ENCODE measurements around the gene TMSB4X. TPM values are rescaled to one million over a fixed set of nuclear protein-coding genes. Genes with fewer than 3 reads are reported as not detected.

TMSB4X gene
- total RNA-seq, 1 donor from 2014 or later, result 2,664 TPM

DNA sequence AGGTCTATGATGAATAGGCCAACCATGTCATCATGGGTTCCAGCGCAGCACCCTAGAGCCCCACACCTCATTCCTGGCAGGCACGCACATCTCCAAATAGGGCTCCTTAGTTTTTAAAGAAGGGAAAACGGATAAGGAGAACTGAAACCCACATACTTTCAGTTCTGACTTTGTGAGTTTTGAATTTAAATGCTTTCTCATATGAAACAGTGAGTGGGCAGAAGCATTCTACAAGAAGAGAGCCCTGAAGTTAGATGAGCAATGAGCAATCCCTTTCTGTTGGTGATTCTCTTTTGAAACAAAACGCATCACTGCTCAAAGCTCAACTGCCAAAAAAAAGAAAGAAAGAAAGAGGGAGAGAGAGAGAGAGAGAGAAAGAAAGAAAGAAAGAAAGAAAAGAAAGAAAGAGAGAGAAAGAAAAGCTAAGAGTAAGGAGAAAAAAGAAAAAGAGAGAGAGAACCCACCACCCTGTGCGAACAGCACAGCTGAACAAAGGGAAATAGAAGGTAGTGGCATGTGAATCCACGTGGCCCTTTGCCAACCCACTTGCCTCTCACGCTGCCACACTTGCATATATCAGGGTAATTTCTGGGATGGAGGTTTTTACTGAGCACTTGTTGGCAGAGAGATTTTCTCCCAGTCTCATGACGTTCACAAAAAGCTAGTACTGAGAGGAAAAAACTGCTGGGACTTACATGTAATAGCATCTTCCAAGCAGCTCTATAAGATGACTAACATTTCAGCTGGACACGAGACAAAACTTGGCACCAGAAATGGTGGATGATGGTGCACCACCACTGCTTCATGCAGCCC, 31.0 kb downstream of the TMSB4X start:
- peaks cover 3% of the 10 kb centered on the region for H3K9me3 Mint-ChIP-seq
- TF ChIP-seq, protein P1, sequence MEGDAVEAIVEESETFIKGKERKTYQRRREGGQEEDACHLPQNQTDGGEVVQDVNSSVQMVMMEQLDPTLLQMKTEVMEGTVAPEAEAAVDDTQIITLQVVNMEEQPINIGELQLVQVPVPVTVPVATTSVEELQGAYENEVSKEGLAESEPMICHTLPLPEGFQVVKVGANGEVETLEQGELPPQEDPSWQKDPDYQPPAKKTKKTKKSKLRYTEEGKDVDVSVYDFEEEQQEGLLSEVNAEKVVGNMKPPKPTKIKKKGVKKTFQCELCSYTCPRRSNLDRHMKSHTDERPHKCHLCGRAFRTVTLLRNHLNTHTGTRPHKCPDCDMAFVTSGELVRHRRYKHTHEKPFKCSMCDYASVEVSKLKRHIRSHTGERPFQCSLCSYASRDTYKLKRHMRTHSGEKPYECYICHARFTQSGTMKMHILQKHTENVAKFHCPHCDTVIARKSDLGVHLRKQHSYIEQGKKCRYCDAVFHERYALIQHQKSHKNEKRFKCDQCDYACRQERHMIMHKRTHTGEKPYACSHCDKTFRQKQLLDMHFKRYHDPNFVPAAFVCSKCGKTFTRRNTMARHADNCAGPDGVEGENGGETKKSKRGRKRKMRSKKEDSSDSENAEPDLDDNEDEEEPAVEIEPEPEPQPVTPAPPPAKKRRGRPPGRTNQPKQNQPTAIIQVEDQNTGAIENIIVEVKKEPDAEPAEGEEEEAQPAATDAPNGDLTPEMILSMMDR (conservative IDR thresholded peaks at IDR 0.05), result no peak
- no peak for DNase-seq (ENCODE audit: low read depth, low spot score)
- H3K27ac Mint-ChIP-seq (ENCODE audit: unreplicated experiment), result no peak overlapping the region
- no peak overlapping the region for H3K4me3 Mint-ChIP-seq
- peaks cover 12% of the 10 kb centered on the region for H3K4me1 Mint-ChIP-seq
- H3K36me3 Mint-ChIP-seq (ENCODE audit: low read depth), result no peaks in the 10 kb centered on the region
- H3K27me3 Mint-ChIP-seq (ENCODE audit: low read depth), result no peaks in the 10 kb centered on the region

DNA sequence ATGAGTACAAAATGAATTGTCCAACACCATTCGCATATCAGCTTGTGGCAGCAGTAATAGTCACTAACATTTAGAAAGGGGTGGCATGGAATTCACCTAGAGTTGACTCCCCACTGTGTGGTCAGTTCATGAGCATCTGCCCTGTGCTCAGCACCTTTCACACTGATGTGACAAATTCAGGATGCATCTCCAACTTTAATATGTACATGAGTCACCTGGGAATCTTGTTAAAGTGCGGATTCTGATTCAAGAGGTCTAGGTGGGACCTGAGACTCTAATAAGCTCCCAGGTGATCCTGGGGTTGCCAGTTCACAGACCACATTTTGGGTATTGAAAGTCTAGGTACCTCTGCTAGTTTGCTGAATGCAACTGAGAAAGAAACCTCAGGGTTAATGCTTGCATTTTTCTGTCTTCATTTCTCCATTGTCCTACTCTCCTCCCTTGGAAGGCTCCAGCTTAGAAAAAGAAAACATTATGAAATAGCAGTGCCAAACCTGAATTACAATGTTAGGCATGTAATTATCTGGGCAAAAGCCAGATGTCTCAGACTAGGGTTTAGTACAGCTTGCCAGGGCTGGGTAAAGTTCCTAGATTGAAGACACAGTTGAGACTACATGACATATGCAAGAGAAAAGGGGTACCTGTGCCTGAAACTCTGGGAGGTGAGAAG, 32.7 kb downstream of the TMSB4X start:
- Mint-ChIP-seq H3K27me3 (ENCODE audit: low read depth) (no peaks in the 10 kb centered on the region), H3K4me1 (peaks cover 10% of the 10 kb centered on the region), H3K9me3 (peaks cover 6% of the 10 kb centered on the region), H3K36me3 (ENCODE audit: low read depth) (no peaks in the 10 kb centered on the region), H3K4me3 (no peak overlapping the region), H3K27ac (ENCODE audit: unreplicated experiment) (no peak overlapping the region)
- no peak for DNase-seq (ENCODE audit: low read depth, low spot score)
- TF ChIP-seq, protein P1 (conservative IDR thresholded peaks at IDR 0.05), result no peak

DNA sequence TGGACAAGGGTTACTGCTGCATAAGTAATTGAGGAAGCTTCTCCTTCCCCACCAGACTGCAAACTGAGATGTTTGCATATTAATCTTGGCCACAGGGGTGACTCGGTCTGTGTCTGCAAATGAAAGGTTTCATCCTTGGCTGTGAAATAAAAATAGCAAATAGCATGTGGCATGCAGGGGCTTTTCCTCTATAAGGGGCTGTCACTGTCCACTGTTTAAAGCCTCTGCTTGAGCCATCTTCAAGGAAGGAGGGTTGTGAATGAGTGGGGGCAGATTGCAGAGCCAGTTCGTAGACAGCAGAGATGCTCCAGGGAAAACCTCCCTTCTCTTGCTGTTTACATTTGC, 33.3 kb downstream of the TMSB4X start:
- H3K27me3 Mint-ChIP-seq (ENCODE audit: low read depth), result no peaks in the 10 kb centered on the region
- no peak overlapping the region for H3K4me3 Mint-ChIP-seq
- H3K36me3 Mint-ChIP-seq (ENCODE audit: low read depth), result no peaks in the 10 kb centered on the region
- TF ChIP-seq, protein P1 (conservative IDR thresholded peaks at IDR 0.05), result no peak
- H3K4me1 Mint-ChIP-seq, result peaks cover 11% of the 10 kb centered on the region
- no peak overlapping the region for H3K27ac Mint-ChIP-seq (ENCODE audit: unreplicated experiment)
- peaks cover 6% of the 10 kb centered on the region for H3K9me3 Mint-ChIP-seq
- no peak for DNase-seq (ENCODE audit: low read depth, low spot score)

DNA sequence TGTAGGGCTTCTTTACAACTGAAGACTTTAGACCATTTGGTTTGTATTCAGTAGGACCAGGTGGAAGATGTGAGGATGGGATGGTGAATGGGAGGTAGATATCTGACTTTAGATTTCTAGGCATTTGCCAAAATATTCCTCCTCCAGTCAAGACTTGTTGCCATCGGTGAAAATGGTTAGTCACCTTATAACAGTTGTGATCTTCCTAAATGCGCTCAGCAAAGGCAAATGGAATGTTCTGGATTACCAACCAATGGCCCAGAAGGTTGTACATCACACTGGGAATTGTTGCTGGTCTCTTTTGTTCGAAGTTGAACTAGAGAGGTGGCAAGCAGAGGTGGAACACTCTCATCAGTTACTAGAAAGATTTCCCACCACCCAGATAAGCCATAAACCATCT, 33.9 kb downstream of the TMSB4X start:
- TF ChIP-seq, protein P1 (conservative IDR thresholded peaks at IDR 0.05), result no peak
- no peak overlapping the region for H3K4me3 Mint-ChIP-seq

DNA sequence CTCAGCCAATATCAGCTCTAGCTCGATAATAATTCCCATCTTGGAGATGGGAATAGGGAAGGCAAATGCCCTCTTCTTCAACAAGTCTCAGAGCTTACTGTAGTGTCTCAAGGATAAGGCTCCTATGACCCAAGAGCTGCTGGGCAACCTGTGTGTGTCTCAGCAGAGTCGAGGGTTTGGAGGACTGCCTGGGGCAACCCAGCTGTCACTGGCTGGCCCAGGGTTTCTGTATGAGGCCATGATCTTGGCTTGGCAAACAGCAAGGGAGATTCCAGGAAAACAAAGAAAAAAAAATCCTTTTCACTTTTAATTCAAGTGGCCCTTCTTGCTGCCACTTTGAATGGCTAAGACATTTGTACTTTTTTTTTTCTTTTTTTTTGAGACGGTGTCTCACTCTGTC, 34.4 kb downstream of the TMSB4X start:
- Mint-ChIP-seq H3K9me3 (peaks cover 6% of the 10 kb centered on the region), H3K27ac (ENCODE audit: unreplicated experiment) (no peak overlapping the region), H3K36me3 (ENCODE audit: low read depth) (no peaks in the 10 kb centered on the region), H3K4me1 (peaks cover 22% of the 10 kb centered on the region), H3K27me3 (ENCODE audit: low read depth) (no peaks in the 10 kb centered on the region), H3K4me3 (no peak overlapping the region)
- TF ChIP-seq, protein P1 (conservative IDR thresholded peaks at IDR 0.05), result no peak
- DNase-seq (ENCODE audit: low read depth, low spot score), result no peak

More for the DNA sequence above, 33.9 kb downstream of the TMSB4X start:
- no peaks in the 10 kb centered on the region for H3K27me3 Mint-ChIP-seq (ENCODE audit: low read depth)
- no peaks in the 10 kb centered on the region for H3K36me3 Mint-ChIP-seq (ENCODE audit: low read depth)
- DNase-seq (ENCODE audit: low read depth, low spot score), result no peak
- H3K27ac Mint-ChIP-seq (ENCODE audit: unreplicated experiment), result no peak overlapping the region
- peaks cover 18% of the 10 kb centered on the region for H3K4me1 Mint-ChIP-seq
- peaks cover 6% of the 10 kb centered on the region for H3K9me3 Mint-ChIP-seq

Measured in neural crest cell (in vitro differentiated cells).